ENCODE measurements around the gene MRPL36. TPM values are rescaled to one million over a fixed set of nuclear protein-coding genes. Genes with fewer than 3 reads are reported as not detected.

Gene MRPL36
- total RNA-seq, 4 donors from 2014 or later = 42.6 to 56.1 (median 46.2) TPM

- H3K36me3 ChIP-seq = no peaks in the 10 kb centered on the region
- TF ChIP-seq POLR2AphosphoS5 (IDR thresholded peaks at IDR 0.05) = no peak
- TF ChIP-seq POLR2A (IDR thresholded peaks at IDR 0.05; ENCODE audit: low read depth) = no peak
- no peak for TF ChIP-seq EP300 (IDR thresholded peaks at IDR 0.05)
- TF ChIP-seq CTCF (IDR thresholded peaks at IDR 0.05) = no peak
- peaks cover 0 to 53% (median 0%) of the 10 kb centered on the region in 4 donors for H3K27me3 ChIP-seq
- no peaks in the 10 kb centered on the region for H3K4me1 ChIP-seq
- WGBS = 76% methylated on average over 12 of the region's 14 CpGs
- H3K9me3 ChIP-seq = no peaks in the 10 kb centered on the region
- no peak overlapping the region for H3K4me3 ChIP-seq
- DNase-seq (ENCODE audit: extremely low spot score) = no peak
- intact Hi-C loops (cut with DNase I) = no loop called here
- no peak overlapping the region for H3K27ac ChIP-seq (replicated peaks in 1 of 4)
Observed at GRCh38 chr5:1754531-1755220, 45.0 kb downstream of the MRPL36 start.

- intact Hi-C loops (cut with DNase I) = no loop called here
- no peak for DNase-seq (ENCODE audit: extremely low spot score)
- no peaks in the 10 kb centered on the region for H3K4me1 ChIP-seq
- WGBS = 73% methylated on average over 8 of the region's 8 CpGs
- H3K27ac ChIP-seq (replicated peaks in 1 of 4) = no peak overlapping the region
- H3K9me3 ChIP-seq = no peaks in the 10 kb centered on the region
- H3K4me3 ChIP-seq = no peak overlapping the region
- H3K27me3 ChIP-seq = peaks cover 0 to 59% (median 0%) of the 10 kb centered on the region in 4 donors
- no peaks in the 10 kb centered on the region for H3K36me3 ChIP-seq
- no peak for TF ChIP-seq CTCF (IDR thresholded peaks at IDR 0.05)
- no peak for TF ChIP-seq EP300 (IDR thresholded peaks at IDR 0.05)
- TF ChIP-seq POLR2A (IDR thresholded peaks at IDR 0.05; ENCODE audit: low read depth) = no peak
- TF ChIP-seq POLR2AphosphoS5 (IDR thresholded peaks at IDR 0.05) = no peak
Observed at GRCh38 chr5:1753490-1753889, 46.1 kb downstream of the MRPL36 start.

- intact Hi-C loops (cut with DNase I) = no loop called here
- H3K4me1 ChIP-seq = no peaks in the 10 kb centered on the region
- peaks cover 0 to 59% (median 0%) of the 10 kb centered on the region in 4 donors for H3K27me3 ChIP-seq
- no peak for TF ChIP-seq EP300 (IDR thresholded peaks at IDR 0.05)
- TF ChIP-seq POLR2AphosphoS5 (IDR thresholded peaks at IDR 0.05) = no peak
- TF ChIP-seq POLR2A (IDR thresholded peaks at IDR 0.05; ENCODE audit: low read depth) = no peak
- TF ChIP-seq CTCF (IDR thresholded peaks at IDR 0.05) = no peak
- no peaks in the 10 kb centered on the region for H3K36me3 ChIP-seq
- DNase-seq (ENCODE audit: extremely low spot score) = no peak
- no peak overlapping the region for H3K4me3 ChIP-seq
- H3K27ac ChIP-seq (replicated peaks in 1 of 4) = no peak overlapping the region
- no peaks in the 10 kb centered on the region for H3K9me3 ChIP-seq
- 86% methylated on average over 11 of the region's 16 CpGs for WGBS
Observed at GRCh38 chr5:1752881-1753280, 46.8 kb downstream of the MRPL36 start.

GRCh38 chr5:1751864-1752822 lies 47.5 kb downstream of the MRPL36 start:
- DNase-seq (ENCODE audit: extremely low spot score) = no peak
- TF ChIP-seq CTCF (IDR thresholded peaks at IDR 0.05) (no peak), POLR2AphosphoS5 (IDR thresholded peaks at IDR 0.05) (no peak), POLR2A (IDR thresholded peaks at IDR 0.05; ENCODE audit: low read depth) (no peak), EP300 (IDR thresholded peaks at IDR 0.05) (no peak)

More at GRCh38 chr5:1751864-1752822, 47.5 kb downstream of the MRPL36 start:
- intact Hi-C loops (cut with DNase I) = no loop called here
- H3K9me3 ChIP-seq = no peaks in the 10 kb centered on the region
- H3K27me3 ChIP-seq = peaks cover 0 to 56% (median 0%) of the 10 kb centered on the region in 4 donors
- H3K4me1 ChIP-seq = no peaks in the 10 kb centered on the region
- H3K27ac ChIP-seq (replicated peaks in 1 of 4) = no peak overlapping the region
- H3K4me3 ChIP-seq = no peak overlapping the region
- H3K36me3 ChIP-seq = no peaks in the 10 kb centered on the region
- 77% methylated on average over 23 of the region's 29 CpGs for WGBS

Measured in esophagus muscularis mucosa (tissue), 4 donors.